HG02884 (cell line): Measurements from ENCODE around the gene ASB10.

Source experiments
- ATAC-seq: cut with Tn5 transposase; IDR thresholded peaks from one replicate; pipeline ENCODE4 v1.9.1; 2021; ENCODE audit warnings: mild to moderate bottlenecking, moderate library complexity; ENCODE audit not compliant: unreplicated experiment

Gene ASB10

DNA sequence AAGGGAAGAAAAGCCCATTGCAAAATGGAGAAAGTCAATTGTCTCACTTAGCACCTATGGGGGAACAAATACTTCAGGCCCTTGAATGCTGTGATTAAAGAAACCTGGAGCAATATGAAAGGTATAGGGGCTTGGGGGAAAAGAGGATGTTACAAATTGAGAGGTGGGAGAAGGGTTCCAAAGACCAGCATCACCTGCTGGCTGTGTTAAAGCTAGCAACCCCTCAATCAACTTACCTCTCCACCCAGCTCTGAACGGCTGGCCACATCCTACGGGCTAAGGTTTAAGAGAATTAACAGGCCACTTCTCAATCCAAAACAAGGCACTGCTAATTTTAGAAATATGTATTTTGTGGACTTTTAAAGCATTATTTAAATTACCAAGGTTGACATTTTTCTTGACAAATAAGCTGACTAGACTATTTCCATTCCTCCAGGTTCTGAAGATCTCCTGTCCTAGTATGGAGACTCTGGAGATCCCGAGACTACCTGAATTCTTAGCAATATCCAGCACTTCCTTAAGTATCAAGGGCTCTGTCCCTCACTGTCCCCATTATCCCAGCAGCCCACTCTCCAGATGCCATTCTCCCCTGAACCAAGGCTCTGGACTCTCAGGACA lies 24.2 kb upstream of the ASB10 start:
- no peak for ATAC-seq

DNA sequence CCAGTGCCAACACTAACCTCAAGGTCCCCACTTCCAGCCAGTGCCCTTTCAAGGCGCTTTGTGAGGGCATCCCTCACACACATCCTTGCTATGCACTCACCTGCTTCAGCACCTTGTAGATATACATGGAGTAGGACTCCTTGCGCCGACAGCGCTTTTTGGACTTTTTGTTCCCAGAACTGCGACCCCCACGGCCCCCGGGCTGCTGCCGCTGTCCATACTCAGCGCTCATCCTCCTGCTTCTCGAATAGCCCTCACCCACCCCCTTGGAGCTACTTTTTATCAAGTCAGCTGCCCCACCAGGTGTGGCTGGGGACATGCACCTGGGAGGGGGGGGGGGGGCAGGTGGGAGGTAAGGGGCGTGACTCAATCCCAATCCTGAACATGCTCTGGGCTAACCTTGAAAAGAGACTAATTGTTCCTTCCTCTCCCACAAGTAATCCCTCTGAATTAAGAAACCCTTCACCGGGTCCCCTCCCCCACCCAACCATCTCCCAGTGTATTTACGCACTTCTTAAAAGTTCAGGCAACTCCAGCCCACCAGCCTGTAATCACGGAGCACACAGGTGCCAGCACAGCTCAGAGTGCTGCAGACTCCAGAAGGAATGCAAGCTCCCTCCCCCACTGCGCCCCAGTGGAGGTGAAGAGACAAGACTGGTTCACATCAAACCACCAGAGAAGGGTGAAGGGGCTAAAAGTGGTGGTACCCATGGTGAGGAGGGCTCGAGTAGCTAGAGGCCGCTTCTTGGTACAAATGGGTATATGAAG lies 23.2 kb upstream of the ASB10 start, which contains the start of gene H2BK1:
H2BK1 (minus strand) TSS at position 402 of the 768 bp plus-strand sequence; CDS start at position 232, 170 bp downstream.
- no peak for ATAC-seq

GRCh38 chr7:151209588-151209987 lies 22.5 kb upstream of the ASB10 start:
- ATAC-seq, result no peak

- no peak for ATAC-seq
These were observed 21.3 kb upstream of the ASB10 start for GRCh38 chr7:151208253-151208862.

DNA sequence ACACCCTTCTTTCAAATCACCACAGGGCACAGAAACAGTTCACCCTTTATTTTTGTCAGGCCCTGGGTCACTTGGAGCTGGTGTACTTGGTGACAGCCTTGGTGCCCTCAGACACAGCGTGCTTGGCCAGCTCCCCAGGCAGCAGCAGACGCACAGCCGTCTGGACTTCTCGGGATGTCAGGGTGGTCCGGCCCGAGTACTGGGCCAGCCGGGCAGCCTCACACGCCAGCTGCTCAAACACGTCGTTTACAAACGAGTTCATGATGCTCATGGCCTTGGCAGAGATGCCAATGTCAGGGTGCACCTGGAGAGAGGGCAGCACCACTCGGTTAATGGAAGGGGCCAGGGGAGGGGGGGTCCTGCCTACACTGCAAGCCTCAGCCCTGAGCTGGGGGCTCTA lies 20.8 kb upstream of the ASB10 start:
- ATAC-seq, result no peak

DNA sequence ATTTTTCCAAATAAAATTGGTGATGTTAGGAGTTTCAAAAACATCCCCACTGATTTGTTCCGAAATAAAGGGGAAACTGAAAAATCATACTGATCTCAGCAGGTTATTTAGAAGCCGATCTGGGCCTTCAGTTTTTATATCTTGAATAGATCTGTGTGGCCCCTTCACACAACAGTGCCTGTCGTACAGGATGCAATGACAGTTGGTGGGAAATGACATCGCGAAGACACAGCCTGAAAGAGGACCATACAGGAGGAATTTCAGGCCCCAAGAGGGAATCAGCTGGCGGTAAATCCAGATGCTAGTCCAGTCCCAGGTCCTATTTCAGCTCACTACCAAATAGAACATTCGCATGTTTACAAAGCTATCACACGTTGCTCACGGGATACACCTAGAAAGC lies 20.3 kb upstream of the ASB10 start:
- ATAC-seq, result no peak

- no peak for ATAC-seq
These were observed 19.9 kb upstream of the ASB10 start for GRCh38 chr7:151206914-151207313.

DNA sequence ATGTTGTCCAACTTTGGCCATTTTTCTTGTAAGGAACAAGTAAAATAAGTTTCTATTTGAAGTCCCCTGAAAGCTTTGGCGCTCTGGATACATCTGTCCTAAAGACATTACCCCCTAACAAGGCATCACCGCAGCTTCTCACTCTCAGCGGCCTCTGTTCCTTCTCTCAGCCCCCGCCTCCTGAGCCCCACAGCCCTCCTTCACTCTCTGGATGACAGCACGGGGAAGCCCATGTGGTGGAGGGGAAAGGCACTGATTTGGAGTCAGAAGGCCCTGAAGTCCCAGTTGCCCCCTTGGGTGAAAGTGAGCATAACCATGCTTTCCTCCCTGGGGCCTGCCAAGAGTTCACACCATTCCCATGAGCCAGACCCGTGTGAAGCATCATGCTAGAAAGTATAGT lies 18.7 kb upstream of the ASB10 start:
- ATAC-seq, result no peak

GRCh38 chr7:151204383-151205032 lies 17.5 kb upstream of the ASB10 start:
- ATAC-seq, result no peak

- no peak for ATAC-seq
These were observed 15.8 kb upstream of the ASB10 start for GRCh38 chr7:151202836-151203235.

- ATAC-seq, result no peak
These were observed 14.7 kb upstream of the ASB10 start for GRCh38 chr7:151201751-151202150.

GRCh38 chr7:151201344-151201743 lies 14.3 kb upstream of the ASB10 start:
- ATAC-seq, result no peak

- no peak for ATAC-seq
These were observed 12.1 kb upstream of the ASB10 start for GRCh38 chr7:151198945-151199848.

DNA sequence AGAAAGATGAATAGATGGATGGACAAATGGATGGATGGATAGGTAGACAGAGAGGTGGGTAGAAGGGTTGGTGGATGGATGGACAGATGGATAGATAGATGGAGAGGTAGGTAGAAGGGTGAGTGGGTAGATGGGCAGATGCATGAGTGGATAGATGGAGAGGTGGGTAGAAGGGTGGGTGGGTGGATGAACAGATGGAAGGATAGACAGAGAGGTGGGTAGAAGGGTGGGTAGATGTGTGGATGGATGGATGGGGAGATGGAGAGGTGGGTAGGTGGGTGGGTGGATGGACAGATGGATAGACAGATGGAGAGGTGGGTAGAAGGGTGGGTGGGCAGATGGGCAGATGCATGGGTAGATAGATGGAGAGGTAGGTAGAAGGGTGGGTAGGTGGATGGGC lies 10.9 kb upstream of the ASB10 start:
- no peak for ATAC-seq

- no peak for ATAC-seq
These were observed 8.8 kb upstream of the ASB10 start for GRCh38 chr7:151195616-151196450.

DNA sequence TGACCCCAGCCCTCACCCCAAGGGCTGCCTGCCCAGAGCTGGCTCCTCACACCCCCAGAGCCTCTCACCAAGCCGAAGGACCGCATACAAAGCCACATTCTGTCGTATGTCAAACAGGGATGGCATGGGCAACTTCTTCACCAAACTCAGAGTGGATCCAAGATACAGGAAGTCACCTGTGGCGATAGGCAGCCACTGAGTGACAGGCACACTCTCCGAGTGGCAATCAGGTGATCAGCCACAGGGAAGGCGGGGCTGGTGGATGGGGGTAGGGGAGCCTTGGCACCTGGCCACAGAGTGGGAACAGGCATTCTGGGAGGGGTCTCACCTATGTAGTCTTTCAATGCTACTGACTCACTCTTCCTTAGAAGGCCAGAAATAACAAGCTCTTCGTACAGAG lies 7.1 kb upstream of the ASB10 start:
- no peak for ATAC-seq

DNA sequence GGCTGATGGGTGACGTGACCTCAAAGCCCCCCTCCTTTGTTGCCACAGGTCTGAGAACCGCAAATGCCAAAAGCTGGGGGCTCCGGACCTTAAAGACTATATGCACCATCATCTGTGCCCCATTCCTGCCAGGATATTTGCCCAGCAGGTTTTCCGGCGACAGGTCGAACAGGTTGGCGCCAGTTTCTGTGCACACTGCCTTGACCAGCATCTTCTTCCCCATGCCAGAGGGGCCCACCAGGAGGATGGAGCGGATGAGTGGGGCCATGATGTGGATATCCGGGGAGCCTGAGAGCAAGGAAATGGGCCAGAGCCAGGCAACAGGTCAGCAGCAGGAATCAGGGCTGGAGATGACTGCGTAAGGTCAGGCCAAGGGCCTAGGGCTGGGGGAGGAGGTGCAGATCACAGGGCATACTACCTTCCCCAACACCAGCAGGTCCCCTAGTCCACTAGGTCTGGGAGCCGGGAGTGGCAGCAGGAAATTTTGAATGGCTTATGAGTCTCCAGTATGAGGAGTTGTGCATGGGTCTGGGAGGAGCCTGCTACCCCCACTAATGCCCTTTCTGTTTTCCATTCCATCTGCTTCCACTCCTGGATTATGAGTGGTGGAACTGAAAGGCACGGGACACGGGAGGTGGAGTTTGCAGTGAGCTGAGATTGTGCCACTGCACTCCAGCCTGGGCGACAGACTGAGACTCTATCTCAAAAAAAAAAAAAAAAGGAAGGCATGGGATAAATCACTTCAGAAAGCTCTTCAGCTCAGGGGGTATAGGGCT lies 6.3 kb upstream of the ASB10 start:
- no peak for ATAC-seq

- ATAC-seq, result no peak
These were observed 5.0 kb upstream of the ASB10 start for GRCh38 chr7:151192002-151192539.

GRCh38 chr7:151191544-151191943 lies 4.5 kb upstream of the ASB10 start:
- ATAC-seq, result no peak
